NK-92 (cell line): ENCODE data around the gene ADAM19.

Experiments used
- DNase-seq: peaks from one replicate; lab custom pipeline; 2025; ENCODE audit not compliant: unreplicated experiment; lab: John Stamatoyannopoulos, UW

Gene ADAM19

DNA sequence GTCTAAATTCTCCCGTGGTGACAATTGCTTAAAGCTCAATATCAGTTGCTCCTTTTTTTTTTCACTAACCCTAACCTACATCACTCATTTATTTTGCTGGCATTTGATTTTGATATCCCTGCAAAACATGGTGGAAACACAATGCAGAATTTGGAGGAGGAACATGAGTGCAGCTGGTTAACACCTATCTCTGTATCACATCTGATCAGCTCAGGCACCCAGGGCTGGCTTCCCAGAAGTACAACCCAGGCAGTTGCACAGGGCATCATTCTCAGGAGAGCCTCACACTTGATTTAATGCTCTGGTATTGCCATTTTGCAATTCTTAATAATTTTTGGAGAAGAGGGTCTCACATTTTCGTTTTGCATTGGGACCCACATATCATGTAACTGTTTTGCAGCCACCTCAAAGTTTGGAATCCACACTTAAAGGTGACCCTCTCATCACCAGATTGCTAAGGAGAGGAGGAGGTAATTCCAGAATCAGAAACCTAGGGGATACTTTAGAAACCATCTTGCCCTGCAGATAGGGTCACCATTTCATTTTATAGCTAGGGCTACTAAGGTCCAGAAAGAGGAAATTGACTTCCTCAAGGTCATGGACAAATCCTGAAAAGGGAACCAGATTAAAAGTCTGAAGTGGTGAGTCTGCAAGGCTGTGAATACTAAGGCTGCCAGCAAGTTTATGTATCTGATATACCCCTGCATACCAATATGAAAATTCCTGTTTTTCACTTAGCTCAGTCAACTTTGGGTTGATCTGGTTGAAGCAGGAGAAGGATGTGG is 19.3 kb upstream of the ADAM19 start:
- DNase-seq = no peak

DNA sequence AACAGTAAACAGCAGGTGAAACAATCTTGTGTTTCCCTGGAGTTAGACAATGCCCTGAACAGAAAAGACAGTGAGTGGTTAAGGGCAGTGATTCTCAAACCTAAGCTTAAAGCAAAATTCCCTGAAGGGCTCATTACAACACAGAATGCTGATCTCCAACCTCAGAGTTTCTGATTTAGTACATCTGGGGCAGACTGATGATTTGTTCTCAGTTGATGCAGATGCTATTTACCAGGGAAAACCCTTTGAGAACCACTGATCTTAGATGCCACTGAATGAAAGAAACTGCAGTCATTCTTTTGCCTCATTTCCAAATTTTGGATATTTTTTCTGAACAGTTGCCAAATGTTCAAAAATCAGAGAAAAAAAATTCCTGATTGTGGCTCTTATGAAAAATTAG is 18.7 kb upstream of the ADAM19 start:
- no peak for DNase-seq

DNA sequence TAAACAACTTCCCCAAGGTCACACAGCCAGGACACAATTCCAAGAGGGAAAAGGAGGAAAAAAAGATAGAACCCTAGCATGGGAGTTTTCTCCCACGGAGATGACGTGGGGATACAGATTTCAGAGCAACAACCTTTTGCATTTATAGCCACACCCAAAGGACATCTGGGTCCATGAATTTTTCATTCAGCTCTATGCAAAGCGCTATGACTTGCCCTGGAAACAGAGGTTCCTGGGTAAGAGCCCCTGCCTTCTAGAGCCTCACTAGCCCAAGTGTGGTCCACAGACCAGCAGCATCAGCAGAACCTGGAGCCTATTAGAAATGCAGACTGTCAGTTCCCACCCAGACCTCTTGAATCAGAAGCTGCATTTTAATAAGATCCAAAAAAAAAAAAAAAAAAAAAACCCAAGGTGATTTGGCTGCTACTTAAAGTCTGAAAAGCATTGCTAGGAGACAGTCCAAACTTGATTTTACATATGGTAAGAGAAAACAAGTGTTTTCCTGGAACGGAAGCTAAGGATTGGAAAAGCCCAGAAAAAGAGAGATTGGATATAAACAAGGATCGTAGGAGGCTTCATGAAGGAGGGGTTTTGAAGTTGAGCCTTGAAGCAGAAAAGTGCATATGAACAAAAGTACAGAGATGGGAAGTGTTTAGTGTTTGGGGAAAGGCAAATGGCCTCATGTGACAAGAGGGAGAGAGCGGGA is 17.6 kb upstream of the ADAM19 start:
- DNase-seq = no peak

DNA sequence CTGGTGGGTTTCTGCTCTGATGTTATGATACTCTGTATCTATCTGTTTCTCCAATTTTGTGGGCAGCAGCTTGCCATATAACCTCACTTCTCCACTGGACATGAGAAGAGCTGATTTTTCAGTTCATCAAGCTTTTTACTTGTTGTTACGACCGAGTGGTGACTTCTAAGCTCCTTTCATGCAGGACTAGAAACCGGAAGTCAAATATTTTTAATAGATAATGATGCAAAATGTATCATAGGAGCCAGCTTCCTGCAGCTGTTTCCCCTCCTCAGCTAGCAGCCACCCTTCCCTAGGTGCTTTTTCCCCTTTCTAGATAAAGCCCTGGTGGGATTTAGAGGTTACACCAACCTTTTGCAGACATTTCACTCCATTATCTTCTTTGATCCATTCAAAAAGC is 17.0 kb upstream of the ADAM19 start:
- DNase-seq = no peak

DNA sequence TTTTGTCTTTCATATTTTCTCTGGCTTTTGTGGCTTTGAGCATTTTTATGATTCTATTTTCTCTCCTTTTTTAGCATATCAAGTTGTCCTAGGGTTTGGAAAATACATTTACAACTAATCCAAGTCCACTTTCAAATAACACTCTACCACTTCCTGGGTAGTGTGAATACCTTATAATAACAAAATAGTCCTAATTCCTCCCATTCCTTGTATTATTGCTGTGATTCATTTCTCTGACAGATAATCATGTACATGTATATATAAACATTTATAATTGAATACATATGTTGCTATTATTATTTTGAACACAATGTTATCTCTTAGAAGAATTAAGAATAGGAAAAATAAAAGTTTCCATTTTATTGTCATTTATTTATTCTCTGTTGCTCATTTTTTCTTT is 14.9 kb upstream of the ADAM19 start:
- no peak for DNase-seq

DNA sequence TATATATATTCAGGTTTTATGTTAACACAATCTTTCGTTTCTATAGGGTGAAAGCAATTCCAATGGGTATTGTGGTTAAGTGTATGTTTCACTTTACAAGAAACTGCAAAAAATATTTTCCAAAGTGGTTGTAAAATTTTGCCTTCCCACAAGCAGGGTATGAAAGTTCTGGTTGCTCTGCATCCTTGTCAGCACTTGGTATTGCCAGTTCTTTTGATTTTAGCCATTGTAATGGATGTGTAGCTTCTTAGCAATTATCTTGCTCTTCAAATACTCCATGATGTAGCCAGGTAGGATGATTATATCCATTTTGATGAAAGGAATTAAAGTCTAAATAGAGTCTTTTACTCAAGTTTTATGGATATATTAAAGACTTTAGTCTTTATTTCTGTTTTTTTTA is 9.1 kb upstream of the ADAM19 start:
- DNase-seq = no peak

DNA sequence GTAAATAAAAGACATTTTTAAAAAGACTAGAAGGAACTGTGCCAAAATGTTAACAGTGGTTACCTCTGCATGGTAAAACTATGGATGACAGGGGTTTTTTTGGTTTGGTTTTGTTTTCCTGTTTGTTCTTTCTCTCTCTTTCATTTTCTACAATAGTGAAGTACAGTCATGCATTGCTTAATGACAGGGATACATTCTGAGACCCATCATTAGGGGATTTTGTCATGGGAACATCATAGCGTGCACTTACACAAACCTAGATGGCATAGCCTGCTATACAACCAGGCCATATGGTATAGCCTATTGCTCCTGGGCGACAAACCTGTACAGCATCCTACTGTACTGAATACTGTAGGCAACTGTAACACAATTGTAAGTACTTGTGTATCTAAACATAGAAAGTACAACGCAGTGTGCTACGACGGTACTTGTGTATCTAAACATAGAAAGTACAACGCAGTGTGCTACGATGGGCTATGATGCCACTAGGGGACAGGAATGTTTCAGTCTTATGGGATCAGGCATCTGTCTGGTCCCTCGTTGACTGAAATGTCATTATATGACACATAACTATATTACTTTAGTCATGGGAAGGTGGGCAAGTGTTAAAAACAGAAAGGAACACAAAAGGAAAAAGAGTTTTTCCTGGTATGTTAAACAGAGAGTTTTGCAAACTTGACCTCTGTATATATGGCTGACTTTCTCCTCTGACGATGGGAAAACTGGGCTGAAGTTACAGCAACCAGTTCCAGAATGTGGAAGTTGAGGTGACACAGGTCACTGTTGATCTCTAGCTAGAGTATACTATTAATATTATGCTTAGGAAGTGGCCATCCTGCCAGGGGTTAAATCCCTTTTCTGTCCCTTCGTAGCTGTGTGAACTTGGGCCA is 7.4 kb upstream of the ADAM19 start:
- no peak for DNase-seq

DNA sequence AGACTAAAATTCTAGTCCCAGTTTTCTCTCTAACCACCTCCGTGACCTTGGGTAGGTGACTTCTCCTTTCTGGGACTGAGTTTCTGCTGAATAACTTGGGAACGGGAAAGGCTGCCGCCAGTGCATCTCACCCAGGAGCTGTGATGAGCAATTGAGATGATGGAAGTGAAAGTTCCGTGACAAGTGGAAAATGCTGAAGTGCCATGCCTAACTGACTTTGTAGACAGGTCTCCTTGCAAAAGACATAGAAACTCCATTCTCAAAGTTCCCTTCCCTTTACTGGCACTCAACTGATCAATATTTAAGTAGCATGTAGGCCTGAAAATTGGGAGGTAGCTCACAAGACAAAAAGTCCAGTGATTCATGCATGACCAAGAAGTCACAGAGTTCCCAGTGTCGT is 6.3 kb upstream of the ADAM19 start:
- no peak for DNase-seq

DNA sequence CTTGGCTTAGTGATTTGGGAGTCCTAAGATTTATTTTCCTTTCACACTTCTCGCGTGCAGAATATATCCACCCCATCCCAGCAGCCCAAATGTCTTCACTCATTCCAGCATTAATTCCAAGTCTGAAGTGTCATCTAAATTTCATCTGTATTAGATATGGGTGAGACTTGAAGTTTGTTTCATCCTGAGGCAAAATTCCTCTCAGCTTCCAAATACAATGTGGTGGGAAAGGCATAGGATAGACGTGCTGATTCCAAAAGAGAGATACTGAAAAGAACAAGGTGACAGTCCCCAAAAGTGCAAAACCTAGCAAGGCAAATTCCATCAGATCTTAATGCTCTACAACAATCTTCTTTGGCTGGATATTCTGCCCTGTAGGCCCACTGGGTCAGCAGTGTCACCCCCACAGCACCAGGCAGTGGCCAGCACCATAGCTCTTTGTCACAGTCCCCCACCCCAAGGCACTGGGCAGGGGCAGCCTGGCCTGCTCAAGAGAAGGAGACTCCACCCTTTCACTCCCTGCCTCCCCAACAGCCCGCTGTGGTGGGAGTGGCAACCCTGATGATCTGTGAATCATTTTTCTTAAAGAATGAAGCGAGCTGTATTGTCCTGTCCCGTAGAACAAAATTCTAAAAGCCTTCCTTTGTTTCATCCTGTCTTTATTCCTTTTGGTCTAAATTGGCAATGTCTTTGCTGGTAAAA is 2.7 kb upstream of the ADAM19 start:
- no peak for DNase-seq

DNA sequence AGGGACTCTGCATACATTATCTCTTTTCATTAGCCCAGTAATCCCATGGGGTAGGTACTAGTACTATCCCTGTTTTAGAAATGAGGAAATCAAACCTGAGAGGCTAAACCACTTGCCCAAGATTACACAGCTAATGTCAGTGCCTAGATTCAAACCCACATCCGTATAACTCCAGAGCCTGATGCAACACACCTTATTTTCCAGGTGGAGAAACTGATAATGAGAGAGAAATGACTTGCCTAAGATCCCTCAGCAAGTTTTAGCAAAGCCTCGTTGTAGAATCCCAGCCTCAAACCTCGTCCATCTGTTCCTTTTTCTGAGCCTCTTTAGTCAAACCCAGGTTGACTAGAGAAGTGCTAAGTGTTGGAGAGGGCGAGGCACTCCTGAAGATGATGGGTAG is 1.1 kb upstream of the ADAM19 start:
- DNase-seq = no peak

DNA sequence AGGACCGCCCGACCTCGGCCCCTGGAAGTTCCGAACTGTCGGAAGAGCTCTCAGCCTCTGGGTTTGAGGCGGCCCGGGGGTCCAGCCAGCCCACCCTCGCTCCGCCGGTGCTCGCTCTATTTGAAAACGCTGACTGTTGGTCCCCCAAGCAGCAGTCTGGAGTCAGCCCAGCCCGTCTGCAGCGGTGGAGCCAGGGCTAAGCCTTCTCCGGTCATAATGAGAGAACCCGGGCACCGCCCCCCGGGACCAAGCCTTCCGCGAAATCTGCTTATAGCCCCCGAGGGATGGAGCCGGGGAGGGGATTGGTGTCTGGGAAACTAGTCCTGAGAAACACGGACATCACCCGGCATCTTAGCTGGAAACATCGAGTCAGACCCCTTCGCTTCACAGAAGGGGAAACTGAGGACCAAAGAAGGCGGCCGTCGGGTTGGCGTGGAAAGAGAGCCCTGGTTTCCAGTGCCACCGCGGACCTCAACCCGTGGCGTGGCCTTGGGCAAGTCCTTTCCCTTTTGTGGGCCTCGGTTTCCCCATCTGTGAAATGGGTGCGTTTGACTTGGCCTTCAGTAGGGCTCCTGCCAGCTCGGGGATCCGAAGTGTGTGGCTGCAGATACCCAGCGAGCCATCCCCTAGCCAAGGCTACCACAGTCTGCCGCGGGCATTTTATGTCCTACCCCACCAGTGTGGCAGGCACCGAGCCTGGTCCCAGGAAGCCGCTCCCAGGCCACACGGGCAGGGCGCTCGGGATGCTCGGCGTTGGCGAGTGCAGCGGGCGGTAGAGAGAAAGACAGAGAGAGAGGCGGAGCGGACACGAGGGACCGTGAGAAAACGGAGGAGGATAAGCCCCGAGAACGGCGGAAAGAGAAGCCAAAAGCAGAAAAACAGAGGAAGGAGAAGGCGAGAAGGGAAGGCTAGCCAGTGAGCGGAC is 857 bp downstream of the ADAM19 start:
- DNase-seq = no peak

DNA sequence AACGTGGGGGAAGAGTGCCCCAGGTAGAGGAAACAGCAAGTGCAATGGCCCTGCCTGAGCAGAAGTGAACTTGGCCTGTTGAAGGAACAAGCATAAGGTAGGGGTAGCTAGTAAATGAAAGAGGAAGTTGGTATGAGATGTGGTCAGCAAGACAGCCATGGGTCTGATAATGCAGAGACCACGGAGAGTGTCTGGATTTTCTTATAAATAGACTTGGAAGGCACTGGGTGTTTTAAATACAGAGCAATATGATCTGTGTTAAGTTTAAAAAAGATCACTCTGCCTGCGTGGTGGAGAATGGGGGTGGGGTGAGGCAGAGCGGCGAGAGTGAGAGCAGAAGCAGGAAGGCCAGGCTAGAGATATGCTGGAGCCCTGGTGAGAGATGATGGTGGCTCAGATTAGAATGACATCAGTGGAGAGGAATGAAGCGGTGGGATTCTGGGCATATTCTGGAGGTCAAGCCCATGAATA is 4.2 kb downstream of the ADAM19 start:
- no peak for DNase-seq

DNA sequence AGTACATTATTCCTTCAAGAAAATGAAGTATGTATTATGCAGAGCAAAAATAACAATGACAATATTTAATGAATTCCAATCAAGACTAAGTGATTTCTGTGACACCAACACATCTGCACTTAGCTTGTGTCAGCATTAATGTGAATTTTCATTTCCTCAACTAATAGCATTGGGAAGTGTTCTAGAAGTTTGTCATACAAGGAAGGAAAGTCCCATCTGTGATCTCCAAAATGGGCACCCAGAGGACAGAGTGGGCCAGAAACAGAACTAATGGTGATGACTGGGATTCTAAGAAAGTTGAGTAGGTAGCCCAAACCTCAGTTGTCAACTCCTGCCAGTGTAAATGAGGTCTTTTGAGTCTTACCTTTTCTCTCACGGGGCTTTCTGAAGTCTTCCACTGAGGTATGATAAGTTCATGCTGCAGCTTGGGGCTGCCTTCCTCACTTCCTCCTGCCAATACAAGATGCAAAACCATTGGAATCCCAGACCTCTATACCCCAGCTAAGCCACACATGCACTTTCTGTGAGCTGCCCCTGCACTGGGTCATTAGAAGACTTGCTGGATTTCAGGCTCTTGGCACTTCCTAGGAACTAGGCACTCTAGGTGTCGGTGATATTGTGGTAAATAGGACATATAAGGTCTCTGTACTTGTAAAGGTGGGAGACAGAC is 4.9 kb downstream of the ADAM19 start:
- DNase-seq = no peak

DNA sequence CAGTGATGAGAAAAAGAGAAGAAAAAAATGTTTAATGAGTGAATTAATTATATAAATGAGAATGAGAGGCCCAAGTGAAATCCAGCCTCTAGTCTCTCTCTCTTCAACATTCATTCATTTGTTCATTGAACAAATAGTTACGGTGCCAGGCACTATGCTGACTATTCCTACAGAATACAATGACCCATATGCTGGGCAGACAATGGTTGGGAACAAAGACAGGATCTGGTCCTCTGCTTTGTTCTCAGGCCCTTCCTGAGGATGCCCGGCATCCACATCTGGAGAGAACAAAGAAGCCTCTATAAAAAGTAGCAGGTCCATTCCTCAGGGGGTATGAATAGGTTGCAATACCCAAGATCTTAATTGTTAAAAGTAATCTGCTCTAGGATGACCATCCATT is 6.9 kb downstream of the ADAM19 start:
- no peak for DNase-seq

DNA sequence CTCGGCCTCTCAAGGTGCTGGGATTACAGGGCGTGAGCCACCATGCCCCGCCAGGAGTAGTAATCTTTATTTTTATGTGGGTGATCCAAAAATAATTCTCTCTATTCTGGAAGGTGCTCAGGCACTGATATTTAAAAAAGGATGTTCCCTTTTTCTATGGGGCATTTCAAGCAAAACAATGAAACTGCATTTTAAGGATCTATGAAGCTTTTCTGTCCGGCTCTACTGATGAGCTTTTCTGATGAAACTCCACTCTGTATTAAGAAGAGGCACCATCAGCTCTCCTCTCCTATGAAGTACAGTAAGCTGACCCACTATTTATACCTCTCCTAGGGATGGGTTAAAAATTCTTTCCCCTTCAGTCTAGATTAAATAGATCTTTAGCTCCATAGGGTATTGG is 7.4 kb downstream of the ADAM19 start:
- DNase-seq = no peak

DNA sequence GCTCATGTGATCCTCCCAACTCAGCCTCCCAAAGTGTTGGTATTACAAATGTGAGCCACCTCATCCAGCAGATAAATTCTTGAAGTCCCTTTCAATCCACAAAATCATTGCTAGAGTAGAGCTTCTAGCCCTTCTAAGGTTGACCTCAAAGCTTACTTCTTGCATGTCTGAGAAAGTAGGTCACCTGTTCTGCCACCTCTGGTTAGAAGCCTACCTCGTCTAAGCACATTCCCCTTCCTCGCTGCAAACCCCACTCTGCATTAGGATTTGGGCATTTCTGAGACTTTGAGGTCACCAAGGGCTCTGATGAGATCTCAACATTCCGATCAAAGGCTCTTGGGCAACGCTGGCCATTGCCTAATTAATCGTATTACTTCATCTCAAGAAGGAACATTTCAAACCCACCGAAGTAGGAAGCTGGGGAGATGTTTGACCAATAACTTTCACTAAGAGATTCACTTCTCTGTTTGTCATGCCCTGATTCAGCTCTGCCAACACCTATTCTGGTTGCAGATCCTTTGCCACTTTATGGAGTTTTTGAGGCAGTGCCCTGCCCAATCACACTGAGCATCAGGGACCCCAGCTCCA is 8.6 kb downstream of the ADAM19 start:
- DNase-seq = no peak

DNA sequence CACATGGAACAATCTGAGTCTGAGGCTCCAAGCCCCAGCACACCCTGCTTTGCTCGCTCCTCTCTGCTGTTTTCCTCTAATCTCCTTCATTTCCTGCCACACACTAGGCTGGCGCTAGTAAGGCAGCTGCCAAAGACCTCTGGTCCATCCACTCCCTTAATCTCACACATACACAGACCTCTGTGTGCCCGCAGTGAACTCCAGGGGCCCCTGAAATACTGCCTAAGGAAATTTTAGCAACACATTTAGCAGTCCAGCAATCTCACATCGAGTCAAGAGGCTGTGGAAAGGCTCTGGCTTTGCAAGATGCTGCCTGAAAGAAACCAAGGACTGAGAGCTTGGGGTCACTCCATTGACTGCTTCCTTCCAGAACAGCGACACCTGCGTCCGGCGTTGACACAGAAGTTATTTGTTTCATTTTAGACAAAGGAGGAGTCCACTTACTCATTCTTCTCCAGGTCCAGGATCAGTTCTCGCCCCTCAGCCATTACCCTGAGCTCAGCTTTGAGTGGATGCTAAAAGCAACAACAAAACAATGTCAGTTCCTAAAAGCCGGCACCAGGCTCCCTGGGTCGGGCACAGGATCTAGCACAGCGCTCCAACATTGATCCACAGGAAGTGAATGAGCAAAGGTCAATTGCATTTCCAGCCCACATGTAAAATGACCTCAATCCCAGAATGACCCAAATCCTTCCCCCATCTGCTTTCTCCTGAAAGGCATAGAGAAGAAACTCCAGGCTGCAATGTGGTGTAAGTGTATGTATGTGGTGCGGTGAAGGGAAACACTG is 11.5 kb downstream of the ADAM19 start:
- no peak for DNase-seq

DNA sequence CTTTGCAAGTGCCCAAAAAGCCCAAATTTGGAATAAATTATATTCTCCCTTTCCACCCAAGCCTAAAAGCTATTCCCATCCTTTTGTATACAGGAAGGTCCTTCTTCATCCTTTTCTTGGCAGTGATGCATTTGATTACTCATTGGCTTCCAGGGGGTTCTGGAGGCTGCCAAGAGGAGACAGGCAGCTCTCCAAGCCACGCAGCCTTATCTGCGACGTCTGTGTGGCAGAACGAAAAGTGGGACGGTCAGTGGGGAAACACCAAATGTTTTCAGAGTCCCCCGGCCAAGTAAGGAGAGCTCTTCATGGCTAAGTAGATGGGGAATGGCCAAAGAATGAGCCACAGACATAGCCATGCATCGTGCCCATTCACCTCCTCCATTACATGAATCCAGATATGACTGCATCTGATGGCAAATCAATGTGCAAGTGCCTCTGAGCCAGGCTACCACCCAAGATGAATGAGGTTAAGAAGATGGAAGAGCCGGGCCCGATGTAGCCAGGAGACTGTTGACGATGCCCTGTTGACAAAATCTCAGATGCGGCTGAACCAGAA is 12.1 kb downstream of the ADAM19 start:
- no peak for DNase-seq
